Measurements from ENCODE around the gene CALML3. TPM values are rescaled to one million over a fixed set of nuclear protein-coding genes. Genes with fewer than 3 reads are reported as not detected.

CALML3 gene
- total RNA-seq, 1 experiment from 2014 or later: not detected

DNA sequence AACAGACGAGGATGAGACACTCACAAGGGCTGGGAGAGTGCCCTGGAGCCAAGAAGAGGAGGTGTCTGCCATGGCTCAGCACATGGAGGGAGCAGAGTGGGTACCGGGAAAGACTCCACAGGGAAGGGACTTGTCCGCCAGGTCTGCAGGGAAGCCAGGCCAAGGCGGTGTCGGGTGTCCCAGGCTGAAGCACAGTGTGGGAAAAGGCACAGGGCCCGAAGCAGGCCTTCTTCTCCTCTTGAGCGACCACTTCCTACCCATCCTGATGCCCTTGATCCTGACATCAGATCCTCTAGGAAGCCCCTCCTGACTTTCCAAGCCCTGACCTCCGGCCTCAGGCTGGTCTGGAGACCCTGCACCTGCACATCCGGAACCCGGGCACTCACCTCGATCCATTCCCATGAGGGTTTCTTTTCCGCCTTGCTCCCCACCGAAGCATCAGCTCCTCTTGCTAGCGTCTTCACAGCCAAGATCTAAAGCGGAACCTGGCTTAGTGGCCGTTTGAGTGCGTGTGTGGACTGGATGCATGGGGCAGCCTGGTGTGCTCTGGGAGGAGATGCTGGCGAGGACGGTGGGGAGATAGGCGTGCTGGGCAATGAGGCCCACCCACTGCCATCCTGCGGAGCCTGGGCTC is 8.5 kb downstream of the CALML3 start:
- H3K4me3 ChIP-seq (ENCODE audit: insufficient read depth, low read depth, low read length): no peak overlapping the region
- DNase-seq: no peak
- H3K36me3 ChIP-seq (replicated peaks; ENCODE audit: control insufficient read depth, insufficient read depth, low read length): no peaks in the 10 kb centered on the region
- no peaks in the 10 kb centered on the region; the same call in 1 of the 2 replicates for H3K27me3 ChIP-seq (ENCODE audit: control insufficient read depth, insufficient read depth, low read length)

DNA sequence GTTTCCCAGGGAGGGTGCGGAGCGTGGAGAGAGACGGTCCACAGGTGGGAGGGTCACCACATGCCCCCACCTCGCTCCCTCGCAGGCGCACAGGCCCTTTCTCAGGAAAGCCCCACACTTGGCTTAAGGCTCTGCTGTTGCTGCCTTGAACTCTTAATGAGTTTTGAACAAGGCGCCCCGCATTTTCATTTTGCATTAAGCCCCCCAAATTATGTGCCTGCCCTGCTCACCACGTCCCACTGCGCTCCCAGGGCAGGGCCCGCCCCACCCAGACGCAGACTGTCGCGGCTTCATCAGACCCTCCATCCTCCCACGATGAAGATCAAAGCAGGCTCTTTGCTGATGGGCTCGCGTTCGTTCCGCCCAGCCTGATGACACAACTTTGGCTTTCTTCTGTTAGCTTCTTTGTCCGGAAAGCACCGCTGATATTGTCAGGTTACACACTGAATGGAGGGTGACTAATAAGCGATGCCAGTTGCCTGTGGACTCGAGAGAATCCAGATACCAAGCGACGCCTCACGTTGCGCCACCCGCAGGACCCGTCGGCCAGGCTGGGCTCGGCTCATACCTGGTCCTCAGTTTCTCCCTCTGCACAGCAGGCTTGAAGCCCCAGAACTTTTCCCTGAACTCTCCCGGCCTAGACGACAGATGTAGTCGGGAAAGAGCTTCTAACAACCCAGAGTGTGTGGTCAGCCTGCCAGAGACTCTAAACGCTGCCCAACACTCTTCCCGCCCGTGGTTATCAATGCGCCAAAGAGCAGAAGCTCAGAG is 9.5 kb downstream of the CALML3 start:
- Histone ChIP-seq H3K36me3 (replicated peaks; ENCODE audit: control insufficient read depth, insufficient read depth, low read length) (no peaks in the 10 kb centered on the region), H3K27me3 (ENCODE audit: control insufficient read depth, insufficient read depth, low read length) (no peaks in the 10 kb centered on the region; the same call in 1 of the 2 replicates), H3K4me3 (ENCODE audit: insufficient read depth, low read depth, low read length) (no peak overlapping the region)
- DNase-seq: no peak

DNA sequence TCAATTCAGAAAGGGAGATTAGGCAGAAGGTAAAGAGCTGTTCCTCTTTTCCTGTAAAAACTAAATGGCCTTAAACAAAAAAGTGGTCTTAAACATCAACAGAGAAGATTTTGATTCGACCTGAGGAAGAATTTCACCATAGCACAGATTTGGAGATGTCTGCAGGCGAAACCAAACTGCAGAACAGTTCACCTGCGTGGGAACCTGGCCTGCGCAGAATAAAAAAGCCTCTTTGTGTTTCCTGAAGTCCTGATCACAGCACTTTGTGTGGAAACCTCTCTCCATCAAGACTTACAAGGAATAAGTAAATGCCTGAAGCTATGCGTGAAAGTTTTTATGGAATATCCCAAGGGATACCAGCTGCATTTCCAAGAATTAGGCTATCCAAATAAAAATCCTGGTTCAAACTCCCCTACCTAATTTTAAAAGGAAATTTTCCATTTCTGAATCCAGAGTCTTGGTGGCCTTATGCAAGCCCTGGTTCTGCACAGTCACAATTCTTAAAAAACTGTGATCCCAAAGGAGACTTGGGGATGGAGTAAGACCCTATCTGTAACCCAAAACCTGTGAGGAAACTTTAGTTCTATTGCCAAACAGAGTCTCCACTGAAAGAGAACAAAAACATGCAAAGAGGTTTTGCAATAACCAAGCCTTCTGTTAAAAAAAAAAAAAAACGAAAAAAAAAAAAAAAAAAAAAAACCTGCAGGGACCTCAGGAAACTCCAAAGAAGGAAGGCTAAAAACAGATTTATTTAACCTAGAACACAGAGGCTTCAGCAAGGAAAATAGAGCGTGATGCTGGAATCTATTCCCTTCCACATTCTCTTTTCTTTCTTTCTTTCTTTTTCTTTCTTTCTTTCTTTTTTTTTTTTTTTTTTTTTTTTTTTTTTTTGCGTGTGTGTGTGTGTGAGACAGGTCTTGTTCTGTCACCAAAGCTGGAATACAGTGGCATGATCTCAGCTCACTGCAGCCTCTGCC is 10.4 kb downstream of the CALML3 start:
- Histone ChIP-seq H3K4me3 (ENCODE audit: insufficient read depth, low read depth, low read length) (no peak overlapping the region), H3K27me3 (ENCODE audit: control insufficient read depth, insufficient read depth, low read length) (no peaks in the 10 kb centered on the region; the same call in 1 of the 2 replicates), H3K36me3 (replicated peaks; ENCODE audit: control insufficient read depth, insufficient read depth, low read length) (no peaks in the 10 kb centered on the region)
- DNase-seq: no peak

DNA sequence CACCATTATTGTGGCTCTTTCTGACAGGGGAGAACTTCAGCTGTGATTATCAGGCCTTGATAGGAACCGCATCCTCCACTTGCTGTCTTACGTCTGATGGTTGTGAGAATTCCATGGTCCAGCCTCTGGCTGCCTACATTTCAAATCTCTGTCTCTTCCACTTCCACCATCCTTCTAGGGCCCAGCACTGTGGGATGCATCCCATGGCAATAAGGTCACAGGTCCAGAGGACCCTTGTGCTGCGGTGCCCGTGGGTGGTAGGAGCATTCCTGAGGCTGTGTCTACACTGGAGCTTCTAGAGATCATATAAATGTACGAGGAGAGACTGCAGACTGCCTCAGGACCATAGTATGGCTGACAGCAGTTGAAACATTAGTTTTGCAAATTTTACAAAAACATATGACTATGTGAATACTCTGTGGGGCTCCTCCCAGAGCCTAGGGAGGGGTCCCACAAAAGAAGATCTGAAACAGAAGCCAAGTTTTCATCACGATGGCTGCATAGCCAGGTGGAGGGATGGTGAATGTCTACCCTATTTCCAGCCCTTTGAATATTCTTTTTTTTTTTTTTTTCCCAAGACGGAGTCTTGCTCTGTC is 11.8 kb downstream of the CALML3 start:
- Histone ChIP-seq H3K36me3 (replicated peaks; ENCODE audit: control insufficient read depth, insufficient read depth, low read length) (no peaks in the 10 kb centered on the region), H3K27me3 (ENCODE audit: control insufficient read depth, insufficient read depth, low read length) (no peaks in the 10 kb centered on the region), H3K4me3 (ENCODE audit: insufficient read depth, low read depth, low read length) (no peak overlapping the region)
- no peak for DNase-seq

GRCh38 chr10:5537684-5538083 is 12.9 kb downstream of the CALML3 start:
- no peak for DNase-seq

DNA sequence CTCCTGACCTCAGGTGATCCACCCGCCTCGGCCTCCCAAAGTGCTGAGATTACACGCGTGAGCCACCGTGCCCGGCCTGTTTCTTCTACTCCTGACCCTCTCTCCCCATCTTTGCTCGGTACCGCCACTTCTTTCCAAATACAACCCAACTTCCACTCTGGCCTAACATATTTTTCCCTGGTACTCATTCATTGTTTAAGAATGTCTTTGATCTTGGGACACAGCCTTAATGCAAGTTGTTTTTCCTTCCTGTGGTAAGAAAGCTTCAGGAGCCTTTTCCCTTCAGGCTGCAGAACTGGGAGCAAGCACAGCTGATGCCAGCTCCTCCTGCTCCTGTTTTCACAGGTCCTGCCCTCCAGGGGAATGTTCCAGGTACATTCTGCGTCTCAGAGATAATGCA is 13.7 kb downstream of the CALML3 start:
- Histone ChIP-seq H3K27me3 (ENCODE audit: control insufficient read depth, insufficient read depth, low read length) (no peaks in the 10 kb centered on the region), H3K36me3 (replicated peaks; ENCODE audit: control insufficient read depth, insufficient read depth, low read length) (no peaks in the 10 kb centered on the region), H3K4me3 (ENCODE audit: insufficient read depth, low read depth, low read length) (no peak overlapping the region)
- DNase-seq: no peak

More at GRCh38 chr10:5537684-5538083, 12.9 kb downstream of the CALML3 start:
- H3K27me3 ChIP-seq (ENCODE audit: control insufficient read depth, insufficient read depth, low read length): no peaks in the 10 kb centered on the region
- no peaks in the 10 kb centered on the region for H3K36me3 ChIP-seq (replicated peaks; ENCODE audit: control insufficient read depth, insufficient read depth, low read length)
- H3K4me3 ChIP-seq (ENCODE audit: insufficient read depth, low read depth, low read length): no peak overlapping the region

GRCh38 chr10:5538892-5539651 is 14.3 kb downstream of the CALML3 start:
- DNase-seq: no peak
- Histone ChIP-seq H3K36me3 (replicated peaks; ENCODE audit: control insufficient read depth, insufficient read depth, low read length) (no peaks in the 10 kb centered on the region), H3K27me3 (ENCODE audit: control insufficient read depth, insufficient read depth, low read length) (no peaks in the 10 kb centered on the region), H3K4me3 (ENCODE audit: insufficient read depth, low read depth, low read length) (no peak overlapping the region)

- no peak for DNase-seq
- no peaks in the 10 kb centered on the region for H3K36me3 ChIP-seq (replicated peaks; ENCODE audit: control insufficient read depth, insufficient read depth, low read length)
- no peak overlapping the region for H3K4me3 ChIP-seq (ENCODE audit: insufficient read depth, low read depth, low read length)
- no peaks in the 10 kb centered on the region for H3K27me3 ChIP-seq (ENCODE audit: control insufficient read depth, insufficient read depth, low read length)
Observed at GRCh38 chr10:5540080-5540479, 15.3 kb downstream of the CALML3 start.

GRCh38 chr10:5540891-5541290 is 16.1 kb downstream of the CALML3 start:
- Histone ChIP-seq H3K36me3 (replicated peaks; ENCODE audit: control insufficient read depth, insufficient read depth, low read length) (no peaks in the 10 kb centered on the region), H3K27me3 (ENCODE audit: control insufficient read depth, insufficient read depth, low read length) (no peaks in the 10 kb centered on the region), H3K4me3 (ENCODE audit: insufficient read depth, low read depth, low read length) (no peak overlapping the region)
- no peak for DNase-seq

DNA sequence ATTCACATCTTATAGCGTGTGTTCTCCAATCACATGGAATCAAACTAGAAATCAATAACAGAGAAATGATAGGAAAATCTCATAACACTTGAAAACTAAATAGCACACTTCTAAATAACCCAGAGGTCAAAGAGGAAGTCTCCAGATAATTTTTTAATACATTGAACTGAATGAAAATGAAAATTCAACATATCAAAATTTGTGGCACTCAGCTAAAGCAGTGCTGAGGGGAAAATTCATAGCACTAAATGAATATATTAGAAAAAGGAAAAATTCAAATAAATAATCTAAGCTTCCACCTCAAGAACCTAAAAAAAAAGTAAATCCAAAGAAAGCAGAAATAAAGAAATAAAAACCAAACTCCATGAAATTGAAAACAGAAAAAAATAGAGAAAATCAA is 17.3 kb downstream of the CALML3 start:
- Histone ChIP-seq H3K4me3 (ENCODE audit: insufficient read depth, low read depth, low read length) (no peak overlapping the region), H3K27me3 (ENCODE audit: control insufficient read depth, insufficient read depth, low read length) (no peaks in the 10 kb centered on the region), H3K36me3 (replicated peaks; ENCODE audit: control insufficient read depth, insufficient read depth, low read length) (no peaks in the 10 kb centered on the region)
- DNase-seq: no peak

DNA sequence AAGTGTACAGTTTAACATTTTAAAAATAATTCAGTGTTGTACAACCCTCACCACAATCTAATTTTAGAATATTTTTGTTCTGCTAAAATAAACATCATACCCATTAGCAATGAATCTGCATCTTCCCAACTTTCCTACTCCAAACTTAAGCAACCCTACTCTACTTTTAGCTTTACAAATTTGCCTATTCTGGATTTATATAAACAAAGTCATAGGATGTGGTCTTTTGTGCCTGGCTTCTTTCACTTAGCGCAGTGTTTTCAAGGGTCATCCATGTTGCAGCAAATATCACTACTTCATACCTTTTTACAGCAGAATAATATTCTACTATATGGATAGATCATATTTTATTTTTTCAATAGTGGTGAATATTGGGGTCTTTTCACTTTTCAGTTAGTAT is 18.9 kb downstream of the CALML3 start:
- Histone ChIP-seq H3K4me3 (ENCODE audit: insufficient read depth, low read depth, low read length) (no peak overlapping the region), H3K36me3 (replicated peaks; ENCODE audit: control insufficient read depth, insufficient read depth, low read length) (no peaks in the 10 kb centered on the region), H3K27me3 (ENCODE audit: control insufficient read depth, insufficient read depth, low read length) (no peaks in the 10 kb centered on the region)
- no peak for DNase-seq

DNA sequence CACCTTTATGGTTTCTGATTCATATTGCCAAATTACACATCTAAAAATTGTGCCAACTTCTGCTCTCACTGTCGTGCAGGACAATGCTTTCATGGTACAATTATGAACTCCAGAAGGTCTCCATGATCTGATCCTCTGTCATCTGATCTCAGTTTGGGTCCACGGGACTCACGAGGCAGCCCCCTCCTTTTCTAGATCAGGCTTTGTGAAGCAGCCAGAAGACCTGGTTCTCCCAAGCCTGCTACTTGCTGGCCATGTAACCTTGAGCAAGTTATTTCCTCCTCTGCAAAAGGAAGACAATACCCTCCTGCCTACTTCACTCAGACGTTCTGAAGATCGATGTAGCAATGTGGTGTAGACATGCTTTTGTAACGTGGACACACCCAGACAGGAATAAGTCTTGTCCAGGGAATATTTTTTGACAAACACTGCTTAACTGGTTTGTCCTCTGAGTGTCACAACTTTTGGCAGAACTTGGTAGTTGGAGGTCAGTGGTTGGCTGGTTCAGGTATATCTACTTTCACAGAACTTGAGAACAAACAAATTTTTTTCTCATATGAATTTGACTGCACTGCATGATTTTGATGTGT is 19.6 kb downstream of the CALML3 start:
- H3K4me3 ChIP-seq (ENCODE audit: insufficient read depth, low read depth, low read length): no peak overlapping the region
- H3K36me3 ChIP-seq (replicated peaks; ENCODE audit: control insufficient read depth, insufficient read depth, low read length): no peaks in the 10 kb centered on the region
- DNase-seq: no peak
- no peaks in the 10 kb centered on the region for H3K27me3 ChIP-seq (ENCODE audit: control insufficient read depth, insufficient read depth, low read length)

GRCh38 chr10:5545011-5545410 is 20.2 kb downstream of the CALML3 start:
- no peak for DNase-seq
- Histone ChIP-seq H3K36me3 (replicated peaks; ENCODE audit: control insufficient read depth, insufficient read depth, low read length) (no peaks in the 10 kb centered on the region), H3K27me3 (ENCODE audit: control insufficient read depth, insufficient read depth, low read length) (no peaks in the 10 kb centered on the region), H3K4me3 (ENCODE audit: insufficient read depth, low read depth, low read length) (no peak overlapping the region)
